ENCODE data around the gene SNRPD2.

- TF ChIP-seq CTCF (IDR thresholded peaks at IDR 0.05; ENCODE audit: insufficient read depth, low read length, poor library complexity, severe bottlenecking) (no peak), EZH2phosphoT487 (conservative IDR thresholded peaks at IDR 0.05; ENCODE audit: low read length) (no peak)
Observed at GRCh38 chr19:45710356-45711130, 18.8 kb upstream of the SNRPD2 start.
